B cell (primary cell): ENCODE data around the gene PTCD2.
"Not testable (repeated sequence)": the region's sequence is repeated elsewhere in the genome, so short reads cannot be mapped to it uniquely, and the experiment has no call there.

Experiments
- EZH2 ChIP-seq: IDR thresholded peaks from 2 replicates; pipeline ENCODE4 v1.6.1; 2012; ENCODE audit warnings: borderline replicate concordance, low read depth, mild to moderate bottlenecking, moderate library complexity, low read length; ENCODE audit not compliant: insufficient read depth, poor library complexity, severe bottlenecking
- TF ChIP-seq, protein P1 (sequence below): fragments of 200-600 bp; IDR thresholded peaks from one replicate; pipeline ENCODE4 v1.8.0; 2022; ENCODE audit warnings: antibody characterized with exemption, mild to moderate bottlenecking

GRCh38 chr5:72319435-72319975 lies 668 bp upstream of the PTCD2 start:
- TF ChIP-seq, protein P1, sequence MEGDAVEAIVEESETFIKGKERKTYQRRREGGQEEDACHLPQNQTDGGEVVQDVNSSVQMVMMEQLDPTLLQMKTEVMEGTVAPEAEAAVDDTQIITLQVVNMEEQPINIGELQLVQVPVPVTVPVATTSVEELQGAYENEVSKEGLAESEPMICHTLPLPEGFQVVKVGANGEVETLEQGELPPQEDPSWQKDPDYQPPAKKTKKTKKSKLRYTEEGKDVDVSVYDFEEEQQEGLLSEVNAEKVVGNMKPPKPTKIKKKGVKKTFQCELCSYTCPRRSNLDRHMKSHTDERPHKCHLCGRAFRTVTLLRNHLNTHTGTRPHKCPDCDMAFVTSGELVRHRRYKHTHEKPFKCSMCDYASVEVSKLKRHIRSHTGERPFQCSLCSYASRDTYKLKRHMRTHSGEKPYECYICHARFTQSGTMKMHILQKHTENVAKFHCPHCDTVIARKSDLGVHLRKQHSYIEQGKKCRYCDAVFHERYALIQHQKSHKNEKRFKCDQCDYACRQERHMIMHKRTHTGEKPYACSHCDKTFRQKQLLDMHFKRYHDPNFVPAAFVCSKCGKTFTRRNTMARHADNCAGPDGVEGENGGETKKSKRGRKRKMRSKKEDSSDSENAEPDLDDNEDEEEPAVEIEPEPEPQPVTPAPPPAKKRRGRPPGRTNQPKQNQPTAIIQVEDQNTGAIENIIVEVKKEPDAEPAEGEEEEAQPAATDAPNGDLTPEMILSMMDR = not testable (repeated sequence)
- not testable (repeated sequence) for TF ChIP-seq EZH2
